SU-DHL-6 (cell line): ENCODE data around the gene MORC2.

Experiments
- EZH2phosphoT487 ChIP-seq: fragments of 200-600 bp; sonication (generic), shearing (Covaris generic); conservative IDR thresholded peaks from 2 replicates; pipeline ENCODE4 v1.6.1; 2018; ENCODE audit warnings: mild to moderate bottlenecking, antibody characterized with exemption, low read length, moderate library complexity, mixed read lengths
- TF ChIP-seq, protein P1 (sequence below): fragments of 200-600 bp; sonication (generic); IDR thresholded peaks from one replicate; pipeline ENCODE4 v1.5.1; 2017; ENCODE audit warnings: antibody characterized with exemption, mild to moderate bottlenecking, low read length, moderate library complexity; ENCODE audit not compliant: insufficient read depth, poor library complexity, severe bottlenecking

DNA sequence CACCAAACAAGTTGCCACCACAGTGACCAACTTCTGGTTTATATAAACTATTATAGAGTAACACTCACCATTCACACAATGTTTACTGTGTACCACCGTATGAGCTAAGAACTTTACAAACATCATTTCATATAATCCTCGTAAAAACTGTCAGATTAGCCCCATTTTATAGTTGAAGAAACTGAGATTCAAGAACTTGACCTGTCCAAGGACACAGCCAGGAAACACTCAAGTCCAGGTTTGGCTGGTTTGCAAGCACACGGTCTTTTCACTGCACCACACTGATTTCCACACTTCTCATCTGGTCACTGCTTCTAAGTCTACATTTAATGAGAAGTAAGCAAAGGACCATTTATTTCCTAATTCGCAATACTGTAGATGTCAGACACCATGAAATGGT lies 3.7 kb downstream of the MORC2 start:
- TF ChIP-seq, protein P1, sequence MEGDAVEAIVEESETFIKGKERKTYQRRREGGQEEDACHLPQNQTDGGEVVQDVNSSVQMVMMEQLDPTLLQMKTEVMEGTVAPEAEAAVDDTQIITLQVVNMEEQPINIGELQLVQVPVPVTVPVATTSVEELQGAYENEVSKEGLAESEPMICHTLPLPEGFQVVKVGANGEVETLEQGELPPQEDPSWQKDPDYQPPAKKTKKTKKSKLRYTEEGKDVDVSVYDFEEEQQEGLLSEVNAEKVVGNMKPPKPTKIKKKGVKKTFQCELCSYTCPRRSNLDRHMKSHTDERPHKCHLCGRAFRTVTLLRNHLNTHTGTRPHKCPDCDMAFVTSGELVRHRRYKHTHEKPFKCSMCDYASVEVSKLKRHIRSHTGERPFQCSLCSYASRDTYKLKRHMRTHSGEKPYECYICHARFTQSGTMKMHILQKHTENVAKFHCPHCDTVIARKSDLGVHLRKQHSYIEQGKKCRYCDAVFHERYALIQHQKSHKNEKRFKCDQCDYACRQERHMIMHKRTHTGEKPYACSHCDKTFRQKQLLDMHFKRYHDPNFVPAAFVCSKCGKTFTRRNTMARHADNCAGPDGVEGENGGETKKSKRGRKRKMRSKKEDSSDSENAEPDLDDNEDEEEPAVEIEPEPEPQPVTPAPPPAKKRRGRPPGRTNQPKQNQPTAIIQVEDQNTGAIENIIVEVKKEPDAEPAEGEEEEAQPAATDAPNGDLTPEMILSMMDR, result no peak
- TF ChIP-seq EZH2phosphoT487, result no peak
